GM18511 (cell line): Measurements from ENCODE around the gene STK11IP.
"Not testable (repeated sequence)": the region's sequence is repeated elsewhere in the genome, so short reads cannot be mapped to it uniquely, and the experiment has no call there.

Experiments
- ATAC-seq: cut with Tn5 transposase; IDR thresholded peaks from one replicate; pipeline ENCODE4 v1.9.1; 2021; ENCODE audit warnings: mild to moderate bottlenecking, moderate library complexity; ENCODE audit not compliant: unreplicated experiment

STK11IP gene

GRCh38 chr2:219644801-219645480, 47.3 kb downstream of the STK11IP start:
- no peak for ATAC-seq

- ATAC-seq = no peak
Observed at GRCh38 chr2:219645631-219646527, 48.2 kb downstream of the STK11IP start.

GRCh38 chr2:219648176-219648575, 50.5 kb downstream of the STK11IP start:
- no peak for ATAC-seq

- no peak for ATAC-seq
Observed at GRCh38 chr2:219648963-219649362, 51.3 kb downstream of the STK11IP start.

GRCh38 chr2:219650426-219651248, 53.0 kb downstream of the STK11IP start:
- ATAC-seq = no peak

- not testable (repeated sequence) for ATAC-seq
Observed at GRCh38 chr2:219651656-219652055, 54.0 kb downstream of the STK11IP start.

GRCh38 chr2:219656526-219656925, 58.9 kb downstream of the STK11IP start:
- ATAC-seq = no peak

- no peak for ATAC-seq
Observed at GRCh38 chr2:219658196-219658846, 60.7 kb downstream of the STK11IP start.

GRCh38 chr2:219658874-219659273, 61.2 kb downstream of the STK11IP start:
- ATAC-seq = no peak

GRCh38 chr2:219661197-219661954, 63.7 kb downstream of the STK11IP start:
- ATAC-seq = peak; percentile 91

GRCh38 chr2:219661955-219662395, 64.3 kb downstream of the STK11IP start:
- ATAC-seq = peak; percentile 15

GRCh38 chr2:219662566-219662965, 64.9 kb downstream of the STK11IP start:
- ATAC-seq = no peak

- no peak for ATAC-seq
Observed at GRCh38 chr2:219663116-219663762, 65.6 kb downstream of the STK11IP start.

- ATAC-seq = no peak
Observed at GRCh38 chr2:219664041-219664440, 66.4 kb downstream of the STK11IP start.

- no peak for ATAC-seq
Observed at GRCh38 chr2:219664944-219665343, 67.3 kb downstream of the STK11IP start.

- ATAC-seq = no peak
Observed at GRCh38 chr2:219665926-219666325, 68.3 kb downstream of the STK11IP start.
